Neural progenitor cell (in vitro differentiated cells): ENCODE measurements around the gene MYEOV. TPM values are rescaled to one million over a fixed set of nuclear protein-coding genes. Genes with fewer than 3 reads are reported as not detected.
A peak's percentile ranks its signal among the peaks of the same experiment; 100 is the strongest.

Experiments used
- DNase-seq: peaks from one replicate; pipeline ENCODE4 v3.0.0-alpha.2; 2016; ENCODE audit warnings: low spot score
- H2AFZ ChIP-seq: fragments of 200-600 bp; sonication (generic); replicated peaks from 2 replicates; pipeline ENCODE4 v1.6.1; 2016; ENCODE audit warnings: antibody characterized with exemption
- H3F3A ChIP-seq: fragments of 200-600 bp; sonication (generic); 2 replicates; pipeline ENCODE4 v1.6.1; 2016; ENCODE audit warnings: antibody characterized with exemption, low read depth
- H3K27ac ChIP-seq: fragments of 200-600 bp; sonication (generic); 2 replicates; pipeline ENCODE4 v1.5.1; 2016; ENCODE audit warnings: mild to moderate bottlenecking
- H3K27me3 ChIP-seq: fragments of 200-600 bp; sonication (generic); 2 replicates; pipeline ENCODE4 v1.6.1; 2016; ENCODE audit warnings: mild to moderate bottlenecking, moderate library complexity
- H3K36me3 ChIP-seq: fragments of 200-600 bp; sonication (generic); 2 replicates; pipeline ENCODE4 v1.5.1; 2016
- H3K4me1 ChIP-seq: fragments of 200-600 bp; sonication (generic); 2 replicates; pipeline ENCODE4 v1.6.1; 2016; ENCODE audit warnings: mixed run types
- H3K4me2 ChIP-seq: fragments of 200-600 bp; sonication (generic); 2 replicates; pipeline ENCODE4 v1.6.1; 2016
- H3K4me3 ChIP-seq: fragments of 200-600 bp; sonication (generic); 2 replicates; pipeline ENCODE4 v1.5.1; 2016
- H3K79me2 ChIP-seq: fragments of 200-600 bp; sonication (generic); 2 replicates; pipeline ENCODE4 v1.6.1; 2016; ENCODE audit warnings: low read depth
- H3K9ac ChIP-seq: fragments of 200-600 bp; sonication (generic); 2 replicates; pipeline ENCODE4 v1.6.1; 2016
- H3K9me3 ChIP-seq: fragments of 200-600 bp; sonication (generic); 2 replicates; pipeline ENCODE4 v1.5.1; 2016; ENCODE audit warnings: low read depth
- H4K20me1 ChIP-seq: fragments of 200-600 bp; sonication (generic); 2 replicates; pipeline ENCODE4 v1.6.1; 2016; ENCODE audit warnings: low read depth
- H3K27ac Mint-ChIP-seq: 3 replicates; pipeline ENCODE4 v1.8.0; 2021; ENCODE audit warnings: mixed read lengths
- H3K27me3 Mint-ChIP-seq: 2 replicates; pipeline ENCODE4 v1.8.0; 2022; ENCODE audit warnings: low read depth, mild to moderate bottlenecking, inconsistent platforms, moderate library complexity, mixed read lengths; ENCODE audit not compliant: insufficient read depth
- H3K36me3 Mint-ChIP-seq: 3 replicates; pipeline ENCODE4 v1.8.0; 2021; ENCODE audit warnings: mixed read lengths
- H3K4me1 Mint-ChIP-seq: 3 replicates; pipeline ENCODE4 v1.8.0; 2021; ENCODE audit warnings: mixed read lengths
- H3K4me3 Mint-ChIP-seq: 3 replicates; pipeline ENCODE4 v1.8.0; 2021; ENCODE audit warnings: mild to moderate bottlenecking, moderate library complexity, mixed read lengths
- H3K9me3 Mint-ChIP-seq: 3 replicates; pipeline ENCODE4 v1.8.0; 2020; ENCODE audit warnings: mixed read lengths
- EZH2 ChIP-seq: fragments of 200-600 bp; sonication (generic); IDR thresholded peaks from 2 replicates; pipeline ENCODE4 v1.6.1; 2017; ENCODE audit warnings: antibody characterized with exemption, mild to moderate bottlenecking, moderate library complexity
- EZH2phosphoT487 ChIP-seq: fragments of 200-600 bp; sonication (generic); IDR thresholded peaks from 2 replicates; pipeline ENCODE4 v1.6.1; 2017; ENCODE audit warnings: antibody characterized with exemption
- total RNA-seq: library from RNA; depleted of rRNA; stranded (reverse); fragments of >200 nt; gene quantifications from 2 replicates; pipeline ENCODE4 v1.2.3, GENCODE V29; 2015; ENCODE audit warnings: low replicate concordance
- TF ChIP-seq, protein P1 (sequence below): fragments of 200-600 bp; sonication (generic); IDR thresholded peaks from 2 replicates; pipeline ENCODE4 v1.5.1; 2017; ENCODE audit warnings: antibody characterized with exemption, mild to moderate bottlenecking

MYEOV gene
- total RNA-seq, 1 donor from 2014 or later = not detected

DNA sequence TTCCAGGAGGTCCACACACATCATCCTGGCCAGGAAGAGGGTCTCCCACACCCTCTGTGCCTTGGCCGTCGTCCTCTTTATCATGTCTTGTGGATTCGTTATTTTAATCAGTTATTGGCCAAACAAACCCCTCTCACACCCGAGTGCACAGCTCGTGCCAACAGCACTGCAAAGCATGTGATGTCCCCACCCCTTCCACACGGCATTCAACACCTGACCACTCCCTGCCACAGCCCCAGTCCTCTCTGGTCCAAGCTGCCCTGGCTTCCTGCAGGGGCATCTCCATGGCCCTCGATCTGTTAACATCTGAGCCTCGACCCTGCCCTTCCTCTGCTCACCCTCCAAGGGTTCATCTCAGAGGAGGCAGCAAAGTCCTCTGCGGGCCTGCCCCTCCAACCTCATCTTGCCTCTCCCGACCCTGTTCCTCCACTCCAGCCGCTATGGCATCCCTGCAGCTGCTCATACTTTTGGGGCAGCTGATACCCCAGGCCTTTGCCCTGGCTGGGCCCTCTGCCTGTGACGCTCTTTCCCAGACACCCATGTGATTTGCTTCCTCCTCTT is 14.0 kb downstream of the MYEOV start:
- Mint-ChIP-seq H3K36me3 (no peaks in the 10 kb centered on the region), H3K27ac (peak overlapping the region; percentile 11), H3K4me3 (no peak overlapping the region), H3K27me3 (peaks cover 22% of the 10 kb centered on the region), H3K9me3 (no peaks in the 10 kb centered on the region), H3K4me1 (peaks cover 8% of the 10 kb centered on the region)
- H3K27me3 ChIP-seq = no peaks in the 10 kb centered on the region
- peaks cover 3% of the 10 kb centered on the region for H3K4me1 ChIP-seq
- H3K36me3 ChIP-seq = no peaks in the 10 kb centered on the region
- no peaks in the 10 kb centered on the region for H4K20me1 ChIP-seq
- no peak overlapping the region for H3K4me2 ChIP-seq
- TF ChIP-seq EZH2phosphoT487 (no peak), EZH2 (no peak)
- TF ChIP-seq, protein P1, sequence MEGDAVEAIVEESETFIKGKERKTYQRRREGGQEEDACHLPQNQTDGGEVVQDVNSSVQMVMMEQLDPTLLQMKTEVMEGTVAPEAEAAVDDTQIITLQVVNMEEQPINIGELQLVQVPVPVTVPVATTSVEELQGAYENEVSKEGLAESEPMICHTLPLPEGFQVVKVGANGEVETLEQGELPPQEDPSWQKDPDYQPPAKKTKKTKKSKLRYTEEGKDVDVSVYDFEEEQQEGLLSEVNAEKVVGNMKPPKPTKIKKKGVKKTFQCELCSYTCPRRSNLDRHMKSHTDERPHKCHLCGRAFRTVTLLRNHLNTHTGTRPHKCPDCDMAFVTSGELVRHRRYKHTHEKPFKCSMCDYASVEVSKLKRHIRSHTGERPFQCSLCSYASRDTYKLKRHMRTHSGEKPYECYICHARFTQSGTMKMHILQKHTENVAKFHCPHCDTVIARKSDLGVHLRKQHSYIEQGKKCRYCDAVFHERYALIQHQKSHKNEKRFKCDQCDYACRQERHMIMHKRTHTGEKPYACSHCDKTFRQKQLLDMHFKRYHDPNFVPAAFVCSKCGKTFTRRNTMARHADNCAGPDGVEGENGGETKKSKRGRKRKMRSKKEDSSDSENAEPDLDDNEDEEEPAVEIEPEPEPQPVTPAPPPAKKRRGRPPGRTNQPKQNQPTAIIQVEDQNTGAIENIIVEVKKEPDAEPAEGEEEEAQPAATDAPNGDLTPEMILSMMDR = no peak
- no peak overlapping the region for H3K4me3 ChIP-seq
- DNase-seq = no peak
- H3K27ac ChIP-seq = no peak overlapping the region
- no peaks in the 10 kb centered on the region for H3F3A ChIP-seq
- H3K9ac ChIP-seq = no peak overlapping the region
- H3K9me3 ChIP-seq = no peaks in the 10 kb centered on the region
- no peaks in the 10 kb centered on the region for H3K79me2 ChIP-seq
- H2AFZ ChIP-seq = no peak overlapping the region

DNA sequence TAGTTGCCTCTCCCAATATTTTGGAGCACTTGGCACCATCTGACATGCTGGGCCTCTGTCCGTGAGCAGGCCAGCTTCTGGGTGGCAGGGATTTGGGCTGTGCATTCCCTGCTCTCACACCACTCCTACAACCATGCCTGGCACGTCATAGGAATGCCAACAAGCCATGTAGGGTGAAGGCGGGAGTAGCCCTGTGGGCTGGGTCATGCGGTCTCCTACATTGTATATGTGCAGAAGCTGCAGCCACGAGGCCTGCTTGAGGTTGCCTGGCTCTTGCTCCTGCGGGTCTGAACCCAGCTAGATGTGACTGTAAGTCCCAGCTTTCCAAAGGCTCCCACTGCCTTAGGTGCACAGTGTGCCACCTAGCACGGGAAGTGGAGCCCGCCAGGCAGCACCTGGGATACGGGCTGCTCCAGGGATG is 14.5 kb downstream of the MYEOV start:
- no peak overlapping the region for H3K27ac Mint-ChIP-seq
- TF ChIP-seq, protein P1 = no peak
- TF ChIP-seq EZH2 = no peak
- no peak for TF ChIP-seq EZH2phosphoT487

DNA sequence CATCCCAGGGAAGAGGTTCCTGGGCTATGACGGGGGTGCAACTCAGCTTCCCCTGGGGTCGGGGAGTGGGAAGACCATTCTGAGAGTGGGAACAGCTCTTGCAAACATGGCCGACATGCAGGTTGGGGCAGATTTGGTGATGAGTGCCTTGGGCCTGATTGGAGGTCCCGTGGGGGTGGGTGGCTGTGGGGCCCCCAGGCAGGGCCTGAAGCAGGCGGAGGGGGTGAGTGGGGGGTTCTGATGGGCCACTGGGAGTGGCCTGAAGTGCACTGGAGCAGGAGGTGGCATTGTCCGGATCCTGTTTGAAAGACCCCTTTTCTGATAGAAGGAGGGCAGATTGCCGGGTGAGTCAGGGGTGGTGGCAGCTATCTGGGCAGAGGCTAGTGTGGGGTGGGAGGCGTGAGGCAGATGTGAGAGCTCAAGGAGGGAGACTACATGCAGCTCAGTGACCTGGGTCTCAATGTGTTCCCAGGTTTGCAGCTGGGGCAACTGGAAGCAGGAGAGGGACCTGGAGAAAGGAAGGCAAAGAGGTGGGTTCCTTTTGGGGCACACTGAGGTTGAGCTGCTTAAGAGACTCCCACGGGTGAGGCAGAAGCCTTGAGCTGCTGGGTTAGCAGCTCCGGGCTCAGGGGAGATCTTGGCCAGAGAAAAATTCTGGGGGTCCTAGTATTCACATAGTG is 15.1 kb downstream of the MYEOV start:
- Histone ChIP-seq H3K36me3 (no peaks in the 10 kb centered on the region), H3K9ac (no peak overlapping the region), H3K4me1 (peaks cover 3% of the 10 kb centered on the region), H3K4me3 (no peak overlapping the region), H3K4me2 (no peak overlapping the region), H3F3A (no peaks in the 10 kb centered on the region), H3K79me2 (no peaks in the 10 kb centered on the region), H3K27me3 (no peaks in the 10 kb centered on the region), H3K27ac (no peak overlapping the region), H2AFZ (no peak overlapping the region), H3K9me3 (no peaks in the 10 kb centered on the region), H4K20me1 (no peaks in the 10 kb centered on the region)
- H3K36me3 Mint-ChIP-seq = no peaks in the 10 kb centered on the region
- no peaks in the 10 kb centered on the region for H3K9me3 Mint-ChIP-seq
- DNase-seq = no peak
- H3K27me3 Mint-ChIP-seq = peaks cover 19% of the 10 kb centered on the region
- peak overlapping the region; percentile 61 for H3K27ac Mint-ChIP-seq
- peak overlapping the region; percentile 22 for H3K4me3 Mint-ChIP-seq
- H3K4me1 Mint-ChIP-seq = peaks cover 6% of the 10 kb centered on the region
- TF ChIP-seq EZH2phosphoT487 (no peak), EZH2 (no peak)
- TF ChIP-seq, protein P1 = no peak

More for the DNA sequence above, 14.5 kb downstream of the MYEOV start:
- Histone ChIP-seq H3K27ac (no peak overlapping the region), H3K9ac (no peak overlapping the region), H3K27me3 (no peaks in the 10 kb centered on the region), H2AFZ (no peak overlapping the region), H3K4me2 (no peak overlapping the region), H3K9me3 (no peaks in the 10 kb centered on the region), H4K20me1 (no peaks in the 10 kb centered on the region), H3K4me3 (no peak overlapping the region), H3K36me3 (no peaks in the 10 kb centered on the region), H3F3A (no peaks in the 10 kb centered on the region), H3K79me2 (no peaks in the 10 kb centered on the region), H3K4me1 (peaks cover 3% of the 10 kb centered on the region)
- Mint-ChIP-seq H3K4me1 (peaks cover 6% of the 10 kb centered on the region), H3K9me3 (no peaks in the 10 kb centered on the region), H3K27me3 (peaks cover 19% of the 10 kb centered on the region), H3K4me3 (no peak overlapping the region), H3K36me3 (no peaks in the 10 kb centered on the region)
- no peak for DNase-seq
